Activated naive CD8-positive, alpha-beta T cell treated with anti-CD3 and anti-CD28 coated beads, Interleukin-2, amount 10 ng/mL, durations not matched to agents 7 days and 5 days (primary cell): ENCODE results near the gene PTPRG. TPM values are rescaled to one million over a fixed set of nuclear protein-coding genes. Genes with fewer than 3 reads are reported as not detected.

Source experiments
- ATAC-seq: fragments of 150-1000 bp; cut with Tn5 transposase; one replicate; pipeline ENCODE4 v1.10.0; 2021; ENCODE audit warnings: low read depth, moderate library complexity
- POLR2A ChIA-PET: fragments of 350-600 bp; sonication (Branson Sonifier 250); formaldehyde crosslinking; loops from one replicate; lab custom pipeline; 2021; ENCODE audit warnings: antibody characterized with exemption; lab: Charles Lee
- DNase-seq: peaks from one replicate; pipeline ENCODE4 v3.0.0; 2021
- H3K27ac Mint-ChIP-seq: one replicate; pipeline ENCODE4 v1.8.0; 2022; ENCODE audit warnings: mild to moderate bottlenecking, mixed read lengths
- H3K27me3 Mint-ChIP-seq: one replicate; pipeline ENCODE4 v1.8.0; 2022; ENCODE audit warnings: mild to moderate bottlenecking, moderate library complexity, mixed read lengths
- H3K36me3 Mint-ChIP-seq: one replicate; pipeline ENCODE4 v1.8.0; 2021; ENCODE audit warnings: mild to moderate bottlenecking, mixed read lengths
- H3K4me1 Mint-ChIP-seq: one replicate; pipeline ENCODE4 v1.8.0; 2021; ENCODE audit warnings: mixed read lengths
- H3K4me3 Mint-ChIP-seq: one replicate; pipeline ENCODE4 v1.8.0; 2022; ENCODE audit warnings: mild to moderate bottlenecking, moderate library complexity, mixed read lengths
- H3K9me3 Mint-ChIP-seq: one replicate; pipeline ENCODE4 v1.8.0; 2021; ENCODE audit warnings: mixed read lengths
- total RNA-seq, 2 experiments: library from RNA; stranded (reverse); gene quantifications; one replicate each; pipeline ENCODE4 v1.2.3, GENCODE V29; 2021

The PTPRG gene
- total RNA-seq, 2 experiments from 2014 or later = not detected

GRCh38 chr3:61646851-61647525 lies 85.6 kb downstream of the PTPRG start:
- Mint-ChIP-seq H3K9me3 (peaks cover 2% of the 10 kb centered on the region), H3K4me1 (no peaks in the 10 kb centered on the region), H3K27me3 (no peaks in the 10 kb centered on the region), H3K4me3 (no peak overlapping the region), H3K27ac (no peak overlapping the region), H3K36me3 (no peaks in the 10 kb centered on the region)
- ATAC-seq (no peak), DNase-seq (no peak)
- POLR2A ChIA-PET = no interaction called here

- no peak for DNase-seq
- Mint-ChIP-seq H3K36me3 (no peaks in the 10 kb centered on the region), H3K4me1 (no peaks in the 10 kb centered on the region), H3K4me3 (no peak overlapping the region), H3K27ac (no peak overlapping the region), H3K9me3 (peaks cover 2% of the 10 kb centered on the region), H3K27me3 (no peaks in the 10 kb centered on the region)
- ATAC-seq = no peak
- POLR2A ChIA-PET = no interaction called here
Observed at GRCh38 chr3:61648481-61648880, 87.1 kb downstream of the PTPRG start.

- POLR2A ChIA-PET = no interaction called here
- Mint-ChIP-seq H3K4me3 (no peak overlapping the region), H3K27ac (no peak overlapping the region), H3K27me3 (no peaks in the 10 kb centered on the region), H3K4me1 (no peaks in the 10 kb centered on the region), H3K36me3 (no peaks in the 10 kb centered on the region), H3K9me3 (peaks cover 2% of the 10 kb centered on the region)
- ATAC-seq = no peak
- DNase-seq = no peak
Observed at GRCh38 chr3:61649381-61650170, 88.2 kb downstream of the PTPRG start.

GRCh38 chr3:61650276-61650675 lies 88.9 kb downstream of the PTPRG start:
- no peaks in the 10 kb centered on the region for H3K4me1 Mint-ChIP-seq
- no peak for ATAC-seq
- H3K9me3 Mint-ChIP-seq = peaks cover 4% of the 10 kb centered on the region
- no peak for DNase-seq
- H3K36me3 Mint-ChIP-seq = no peaks in the 10 kb centered on the region
- no peak overlapping the region for H3K4me3 Mint-ChIP-seq
- POLR2A ChIA-PET = no interaction called here
- H3K27ac Mint-ChIP-seq = no peak overlapping the region
- H3K27me3 Mint-ChIP-seq = no peaks in the 10 kb centered on the region

- Mint-ChIP-seq H3K27me3 (no peaks in the 10 kb centered on the region), H3K9me3 (peaks cover 4% of the 10 kb centered on the region), H3K27ac (no peak overlapping the region), H3K4me1 (no peaks in the 10 kb centered on the region), H3K36me3 (no peaks in the 10 kb centered on the region), H3K4me3 (no peak overlapping the region)
- POLR2A ChIA-PET = no interaction called here
- DNase-seq = no peak
- ATAC-seq = no peak
Observed at GRCh38 chr3:61650719-61651410, 89.5 kb downstream of the PTPRG start.

- Mint-ChIP-seq H3K36me3 (no peaks in the 10 kb centered on the region), H3K4me1 (no peaks in the 10 kb centered on the region), H3K27me3 (no peaks in the 10 kb centered on the region), H3K9me3 (peaks cover 4% of the 10 kb centered on the region), H3K4me3 (no peak overlapping the region), H3K27ac (no peak overlapping the region)
- no peak for ATAC-seq
- POLR2A ChIA-PET = no interaction called here
- no peak for DNase-seq
Observed at GRCh38 chr3:61657689-61658088, 96.3 kb downstream of the PTPRG start.

GRCh38 chr3:61662861-61663260 lies 101.5 kb downstream of the PTPRG start:
- ATAC-seq (no peak), DNase-seq (no peak)
- POLR2A ChIA-PET = no interaction called here
- Mint-ChIP-seq H3K27ac (no peak overlapping the region), H3K4me3 (no peak overlapping the region), H3K9me3 (peaks cover 2% of the 10 kb centered on the region), H3K4me1 (no peaks in the 10 kb centered on the region), H3K27me3 (no peaks in the 10 kb centered on the region), H3K36me3 (no peaks in the 10 kb centered on the region)

- peaks cover 2% of the 10 kb centered on the region for H3K9me3 Mint-ChIP-seq
- DNase-seq (no peak), ATAC-seq (no peak)
- POLR2A ChIA-PET = no interaction called here
- H3K27me3 Mint-ChIP-seq = no peaks in the 10 kb centered on the region
- no peak overlapping the region for H3K4me3 Mint-ChIP-seq
- no peaks in the 10 kb centered on the region for H3K36me3 Mint-ChIP-seq
- H3K27ac Mint-ChIP-seq = no peak overlapping the region
- H3K4me1 Mint-ChIP-seq = no peaks in the 10 kb centered on the region
Observed at GRCh38 chr3:61663356-61664104, 102.2 kb downstream of the PTPRG start.

- peaks cover 2% of the 10 kb centered on the region for H3K9me3 Mint-ChIP-seq
- DNase-seq (no peak), ATAC-seq (no peak)
- no peak overlapping the region for H3K4me3 Mint-ChIP-seq
- no peaks in the 10 kb centered on the region for H3K27me3 Mint-ChIP-seq
- POLR2A ChIA-PET = no interaction called here
- H3K27ac Mint-ChIP-seq = no peak overlapping the region
- no peaks in the 10 kb centered on the region for H3K36me3 Mint-ChIP-seq
- H3K4me1 Mint-ChIP-seq = no peaks in the 10 kb centered on the region
Observed at GRCh38 chr3:61664105-61664482, 102.7 kb downstream of the PTPRG start.

GRCh38 chr3:61665121-61665520 lies 103.8 kb downstream of the PTPRG start:
- Mint-ChIP-seq H3K4me1 (no peaks in the 10 kb centered on the region), H3K4me3 (no peak overlapping the region), H3K27ac (no peak overlapping the region), H3K36me3 (no peaks in the 10 kb centered on the region), H3K9me3 (peaks cover 2% of the 10 kb centered on the region), H3K27me3 (no peaks in the 10 kb centered on the region)
- ATAC-seq = no peak
- POLR2A ChIA-PET = no interaction called here
- DNase-seq = no peak

GRCh38 chr3:61665987-61666386 lies 104.6 kb downstream of the PTPRG start:
- no peak for ATAC-seq
- no peaks in the 10 kb centered on the region for H3K36me3 Mint-ChIP-seq
- H3K4me3 Mint-ChIP-seq = no peak overlapping the region
- H3K4me1 Mint-ChIP-seq = no peaks in the 10 kb centered on the region
- H3K27ac Mint-ChIP-seq = no peak overlapping the region
- peaks cover 2% of the 10 kb centered on the region for H3K9me3 Mint-ChIP-seq
- no peaks in the 10 kb centered on the region for H3K27me3 Mint-ChIP-seq
- DNase-seq = no peak
- POLR2A ChIA-PET = no interaction called here

- Mint-ChIP-seq H3K27me3 (no peaks in the 10 kb centered on the region), H3K4me1 (no peaks in the 10 kb centered on the region), H3K27ac (no peak overlapping the region), H3K9me3 (peaks cover 2% of the 10 kb centered on the region), H3K36me3 (no peaks in the 10 kb centered on the region), H3K4me3 (no peak overlapping the region)
- POLR2A ChIA-PET = no interaction called here
- DNase-seq = no peak
- no peak for ATAC-seq
Observed at GRCh38 chr3:61666615-61667330, 105.4 kb downstream of the PTPRG start.

GRCh38 chr3:61667383-61667782 lies 106.0 kb downstream of the PTPRG start:
- H3K27ac Mint-ChIP-seq = no peak overlapping the region
- DNase-seq = no peak

More at GRCh38 chr3:61667383-61667782, 106.0 kb downstream of the PTPRG start:
- Mint-ChIP-seq H3K4me3 (no peak overlapping the region), H3K36me3 (no peaks in the 10 kb centered on the region), H3K4me1 (no peaks in the 10 kb centered on the region), H3K27me3 (no peaks in the 10 kb centered on the region), H3K9me3 (peaks cover 2% of the 10 kb centered on the region)
- ATAC-seq = no peak
- POLR2A ChIA-PET = no interaction called here
